Adrenal gland (tissue), 5 donors: ENCODE data around the gene HIPK4.

Experiments
- POLR2A ChIP-seq, 2 donors: fragments of 450-650 bp; IDR thresholded peaks; one replicate each; pipeline ENCODE4 v1.6.1; 2017; ENCODE audit warnings: antibody characterized with exemption in 2 of 2, mild to moderate bottlenecking in 2 of 2, moderate library complexity in 1 of 2
- TF ChIP-seq, protein P1 (sequence below), 6 experiments: fragments of 450-650 bp in 4 of 6; fragments of 200-600 bp in 2 of 6; sonication (generic) in 1 of 6; IDR thresholded peaks; 1 replicate in 5 of 6; 2 replicates in 1 of 6; pipeline versions ENCODE4 v1.5.1 to v1.8.0; 2016 to 2021; ENCODE audit warnings: antibody characterized with exemption in 6 of 6, mild to moderate bottlenecking in 2 of 6, moderate library complexity in 1 of 6
- donor health status: DM: no; HTN: no; CAD: no.

DNA sequence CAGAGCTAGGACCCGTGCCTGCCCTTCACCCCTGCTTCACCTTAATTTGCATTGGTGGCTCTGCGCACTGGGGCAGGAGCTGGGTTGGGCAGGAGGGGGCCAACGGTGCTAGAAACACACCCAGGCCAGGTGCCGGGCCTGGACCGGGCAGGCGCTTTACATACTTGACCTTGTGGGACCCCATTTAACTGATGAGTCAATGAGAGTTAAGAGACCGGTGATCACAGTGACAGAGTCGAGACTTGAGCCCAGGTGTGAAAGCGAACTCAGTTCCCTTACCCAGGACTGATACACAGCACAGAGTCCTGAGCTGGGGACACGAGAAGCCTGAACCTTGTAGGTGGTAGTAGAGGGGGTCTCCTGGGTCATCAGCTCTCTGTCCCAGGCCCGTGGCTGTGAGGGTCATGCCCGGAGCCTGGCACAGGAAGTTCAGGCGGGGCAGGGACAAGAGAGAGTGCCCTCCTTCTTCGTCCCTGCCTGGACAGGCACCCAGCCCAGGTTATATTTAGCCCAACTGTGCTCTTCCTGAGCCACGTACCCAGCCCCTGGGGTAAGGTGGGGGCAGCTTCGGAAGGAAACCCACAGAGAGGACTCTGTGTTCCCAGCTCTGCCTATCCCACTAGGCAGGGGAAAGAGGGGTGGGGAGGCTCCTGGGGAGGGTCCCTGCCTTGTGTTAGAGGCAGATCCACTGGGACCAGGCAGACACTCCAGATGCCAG lies 21.3 kb upstream of the HIPK4 start:
- TF ChIP-seq, protein P1, sequence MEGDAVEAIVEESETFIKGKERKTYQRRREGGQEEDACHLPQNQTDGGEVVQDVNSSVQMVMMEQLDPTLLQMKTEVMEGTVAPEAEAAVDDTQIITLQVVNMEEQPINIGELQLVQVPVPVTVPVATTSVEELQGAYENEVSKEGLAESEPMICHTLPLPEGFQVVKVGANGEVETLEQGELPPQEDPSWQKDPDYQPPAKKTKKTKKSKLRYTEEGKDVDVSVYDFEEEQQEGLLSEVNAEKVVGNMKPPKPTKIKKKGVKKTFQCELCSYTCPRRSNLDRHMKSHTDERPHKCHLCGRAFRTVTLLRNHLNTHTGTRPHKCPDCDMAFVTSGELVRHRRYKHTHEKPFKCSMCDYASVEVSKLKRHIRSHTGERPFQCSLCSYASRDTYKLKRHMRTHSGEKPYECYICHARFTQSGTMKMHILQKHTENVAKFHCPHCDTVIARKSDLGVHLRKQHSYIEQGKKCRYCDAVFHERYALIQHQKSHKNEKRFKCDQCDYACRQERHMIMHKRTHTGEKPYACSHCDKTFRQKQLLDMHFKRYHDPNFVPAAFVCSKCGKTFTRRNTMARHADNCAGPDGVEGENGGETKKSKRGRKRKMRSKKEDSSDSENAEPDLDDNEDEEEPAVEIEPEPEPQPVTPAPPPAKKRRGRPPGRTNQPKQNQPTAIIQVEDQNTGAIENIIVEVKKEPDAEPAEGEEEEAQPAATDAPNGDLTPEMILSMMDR (IDR thresholded peaks at IDR 0.05), result no peak
- TF ChIP-seq POLR2A (IDR thresholded peaks at IDR 0.05), result peak in 1 of 2 donors; percentile 33
